H9 (cell line): Measurements from ENCODE around the gene MRI1. TPM values are rescaled to one million over a fixed set of nuclear protein-coding genes. Genes with fewer than 3 reads are reported as not detected.

Experiments
- DNase-seq: peaks from one replicate; pipeline ENCODE4 v3.0.0-alpha.2; 2017
- H2AFZ ChIP-seq: one replicate; pipeline ENCODE4 v1.6.1; 2013; ENCODE audit warnings: mild to moderate bottlenecking, low read length, control low read depth, moderate library complexity
- H2AK5ac ChIP-seq: 2 replicates; pipeline ENCODE4 v1.6.1; 2013; ENCODE audit warnings: low read length, control low read depth, mixed read lengths; ENCODE audit not compliant: insufficient read length
- H2BK120ac ChIP-seq: one replicate; pipeline ENCODE4 v1.6.1; 2013; ENCODE audit warnings: low read depth, mild to moderate bottlenecking, low read length, control low read depth, inconsistent platforms; ENCODE audit not compliant: poor library complexity, severe bottlenecking
- H2BK12ac ChIP-seq: 2 replicates; pipeline ENCODE4 v1.6.1; 2013; ENCODE audit warnings: low read length, control low read depth, mixed read lengths, low read depth; ENCODE audit not compliant: insufficient read length
- H2BK15ac ChIP-seq: 2 replicates; pipeline ENCODE4 v1.6.1; 2013; ENCODE audit warnings: low read depth, low read length, control low read depth
- H2BK20ac ChIP-seq: one replicate; pipeline ENCODE4 v1.6.1; 2013; ENCODE audit warnings: low read depth, mild to moderate bottlenecking, low read length, control low read depth, inconsistent platforms; ENCODE audit not compliant: poor library complexity, severe bottlenecking
- H2BK5ac ChIP-seq: 2 replicates; pipeline ENCODE4 v1.6.1; 2013; ENCODE audit warnings: low read length, control low read depth, mixed read lengths; ENCODE audit not compliant: insufficient read length
- H3K14ac ChIP-seq: 2 replicates; pipeline ENCODE4 v1.6.1; 2013; ENCODE audit warnings: low read length, control low read depth; ENCODE audit not compliant: insufficient read depth
- H3K18ac ChIP-seq: 2 replicates; pipeline ENCODE4 v1.6.1; 2013; ENCODE audit warnings: low read depth, mild to moderate bottlenecking, mixed read lengths, low read length, control low read depth; ENCODE audit not compliant: insufficient read length
- H3K23ac ChIP-seq: 2 replicates; pipeline ENCODE4 v1.6.1; 2013; ENCODE audit warnings: low read length, control low read depth, mixed read lengths, low read depth; ENCODE audit not compliant: insufficient read length
- H3K23me2 ChIP-seq: 2 replicates; pipeline ENCODE4 v1.6.1; 2013; ENCODE audit warnings: low read depth, mild to moderate bottlenecking, mixed read lengths, low read length, control low read depth; ENCODE audit not compliant: insufficient read length, poor library complexity, severe bottlenecking
- H3K27ac ChIP-seq: 2 replicates; pipeline ENCODE4 v1.5.1; 2013; ENCODE audit warnings: low read length, control low read depth, mixed read lengths, low read depth; ENCODE audit not compliant: insufficient read length
- H3K27me3 ChIP-seq: 2 replicates; pipeline ENCODE4 v1.6.1; 2013; ENCODE audit warnings: low read length, control low read depth, inconsistent platforms; ENCODE audit not compliant: insufficient read depth
- H3K4ac ChIP-seq: 2 replicates; pipeline ENCODE4 v1.6.1; 2013; ENCODE audit warnings: low read depth, mild to moderate bottlenecking, control low read depth, inconsistent platforms, low read length, moderate library complexity
- H3K4me1 ChIP-seq: 2 replicates; pipeline ENCODE4 v1.6.1; 2013; ENCODE audit warnings: low read length, control low read depth, inconsistent platforms; ENCODE audit not compliant: insufficient read depth
- H3K4me2 ChIP-seq: 2 replicates; pipeline ENCODE4 v1.6.1; 2013; ENCODE audit warnings: low read length, control low read depth, mixed read lengths; ENCODE audit not compliant: insufficient read length, insufficient read depth
- H3K56ac ChIP-seq: 2 replicates; pipeline ENCODE4 v1.6.1; 2013; ENCODE audit warnings: low read depth, mild to moderate bottlenecking, mixed read lengths, low read length, control low read depth; ENCODE audit not compliant: insufficient read length
- H3K79me1 ChIP-seq: 2 replicates; pipeline ENCODE4 v1.6.1; 2013; ENCODE audit warnings: low read depth, mild to moderate bottlenecking, moderate library complexity, low read length, control low read depth, inconsistent platforms; ENCODE audit not compliant: insufficient read depth, poor library complexity, severe bottlenecking
- H3K79me2 ChIP-seq: 2 replicates; pipeline ENCODE4 v1.6.1; 2013; ENCODE audit warnings: low read length, control low read depth, inconsistent platforms; ENCODE audit not compliant: insufficient read depth
- H3K9ac ChIP-seq: 2 replicates; pipeline ENCODE4 v1.6.1; 2013; ENCODE audit warnings: low read length, control low read depth, mixed read lengths; ENCODE audit not compliant: insufficient read length; ENCODE audit errors: extremely low read depth
- H3K9me3 ChIP-seq: one replicate; pipeline ENCODE4 v1.6.1; 2013; ENCODE audit warnings: low read depth, low read length, inconsistent platforms; ENCODE audit not compliant: control insufficient read depth
- H3T11ph ChIP-seq: one replicate; pipeline ENCODE4 v1.6.1; 2013; ENCODE audit warnings: mild to moderate bottlenecking, low read length, control low read depth, inconsistent platforms
- H4K20me1 ChIP-seq: one replicate; pipeline ENCODE4 v1.6.1; 2013; ENCODE audit not compliant: control insufficient read depth, insufficient read length, insufficient read depth
- H4K5ac ChIP-seq: 2 replicates; pipeline ENCODE4 v1.6.1; 2013; ENCODE audit warnings: low read depth, mild to moderate bottlenecking, mixed read lengths, low read length, control low read depth; ENCODE audit not compliant: insufficient read length
- H4K8ac ChIP-seq: replicated peaks from 2 replicates; pipeline ENCODE4 v1.6.1; 2013; ENCODE audit warnings: low read length, control low read depth, mixed read lengths, low read depth; ENCODE audit not compliant: insufficient read length
- H4K91ac ChIP-seq: 2 replicates; pipeline ENCODE4 v1.6.1; 2013; ENCODE audit warnings: low read depth, mild to moderate bottlenecking, moderate library complexity, mixed read lengths, low read length, control low read depth; ENCODE audit not compliant: insufficient read length
- H3K27ac Mint-ChIP-seq, 3 experiments: 2 replicates in 2 of 3; 3 replicates in 1 of 3; pipeline ENCODE4 v1.8.0; 2020 to 2021; ENCODE audit warnings: mixed read lengths in 3 of 3, mild to moderate bottlenecking in 1 of 3, moderate library complexity in 1 of 3
- H3K27me3 Mint-ChIP-seq: 2 replicates; pipeline ENCODE4 v1.8.0; 2021; ENCODE audit warnings: low read depth, mild to moderate bottlenecking, moderate library complexity, mixed read lengths
- H3K36me3 Mint-ChIP-seq, 3 experiments: 2 replicates in 2 of 3; 3 replicates in 1 of 3; pipeline ENCODE4 v1.8.0; 2020 to 2021; ENCODE audit warnings: low read depth in 3 of 3, mixed read lengths in 3 of 3; ENCODE audit not compliant: insufficient read depth in 1 of 3
- H3K4me1 Mint-ChIP-seq, 2 experiments: 2 replicates each; pipeline ENCODE4 v1.8.0; 2020; ENCODE audit warnings: mixed read lengths in 2 of 2
- H3K4me3 Mint-ChIP-seq, 2 experiments: 2 replicates in 1 of 2; 3 replicates in 1 of 2; pipeline ENCODE4 v1.8.0; 2020 to 2021; ENCODE audit warnings: mild to moderate bottlenecking in 2 of 2, mixed read lengths in 2 of 2, moderate library complexity in 1 of 2
- H3K9me3 Mint-ChIP-seq, 2 experiments: 2 replicates in 1 of 2; 3 replicates in 1 of 2; pipeline ENCODE4 v1.8.0; 2020; ENCODE audit warnings: mild to moderate bottlenecking in 2 of 2, mixed read lengths in 2 of 2, moderate library complexity in 1 of 2
- WGBS: extraction: QIAGEN DNeasy Blood & Tissue Kit; methylation state at CpG from one replicate; pipeline ENCODE4 v1.1.7; 2013; ENCODE audit warnings: missing lambda C conversion rate, low lambda C conversion rate, mixed read lengths; ENCODE audit not compliant: insufficient read length; ENCODE audit errors: extremely low coverage; 5-methylcytosine and 5-hydroxymethylcytosine counted together
- total RNA-seq: library from RNA; stranded (reverse); gene quantifications from 2 replicates; pipeline ENCODE4 v1.2.1, GENCODE V29; 2021
- TF ChIP-seq, protein P1 (sequence below): fragments of 200-600 bp; sonication (generic); conservative IDR thresholded peaks from 3 replicates; pipeline ENCODE4 v1.8.0; 2021; ENCODE audit warnings: antibody characterized with exemption, mild to moderate bottlenecking

MRI1 gene
- total RNA-seq, 1 experiment from 2014 or later = 19.5 TPM

DNA sequence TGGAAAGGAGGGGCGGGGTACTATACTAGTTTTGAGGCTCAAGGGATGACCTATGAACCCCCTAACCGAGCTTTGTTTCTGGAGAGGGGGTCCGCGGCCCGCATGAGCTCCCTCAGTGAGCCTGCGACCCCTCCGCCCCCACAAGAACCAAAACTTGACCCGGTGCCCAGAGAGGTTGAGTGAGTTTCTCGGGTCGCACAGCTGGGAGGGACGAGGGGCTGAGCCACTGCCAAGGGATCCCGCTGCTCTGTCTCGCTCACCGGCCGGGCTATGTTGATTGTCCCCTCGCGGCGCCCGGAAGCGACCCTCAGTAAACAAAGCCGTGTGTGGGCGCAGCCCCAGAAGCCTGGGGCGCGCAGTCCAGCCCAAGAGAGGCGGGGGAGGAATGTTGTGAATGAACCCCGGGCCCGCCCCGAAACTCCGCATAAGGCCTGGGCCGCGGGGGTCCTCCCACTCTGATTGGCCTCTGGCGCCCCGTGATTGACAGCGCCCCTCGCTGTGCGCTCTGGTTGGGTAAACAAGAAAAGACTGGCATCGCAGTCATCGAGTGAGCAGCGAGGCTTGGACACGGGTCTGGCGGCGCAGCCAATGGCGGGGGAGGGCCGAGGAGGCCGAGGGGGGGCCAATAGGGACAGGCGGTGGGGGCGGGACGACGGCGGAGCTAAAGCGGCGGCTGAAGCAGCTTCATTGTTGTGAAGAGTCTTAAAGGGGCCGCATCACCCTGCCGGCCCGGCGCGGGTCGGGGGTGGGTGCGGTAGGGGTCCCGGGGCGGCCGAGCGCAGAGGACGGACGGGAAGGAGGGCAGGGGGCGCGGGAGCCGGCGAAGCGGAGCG is 30.7 kb downstream of the MRI1 start, which contains the start of gene ZSWIM4:
Gene ZSWIM4 (plus strand): TSS at position 687 of the 833 bp plus-strand sequence. CDS start 206 bp downstream, outside the sequence.
- DNase-seq = peak; percentile 100

More for the DNA sequence above, 30.7 kb downstream of the MRI1 start, which contains the start of gene ZSWIM4:
- Mint-ChIP-seq H3K27ac (peak within 1 kb of the TSS; percentile 90 to 94 (median 93)), H3K4me3 (peak within 1 kb of the TSS; percentile 89 to 97), H3K9me3 (no peaks in the 10 kb centered on the region), H3K36me3 (peaks cover 0 to 11% (median 8%) of the 10 kb centered on the region in 3 experiments; a peak in 5 of 7 replicates), H3K27me3 (no peaks in the 10 kb centered on the region), H3K4me1 (peaks cover 15 to 17% of the 10 kb centered on the region in 2 experiments)
- H3K4ac ChIP-seq = no peak within 1 kb of the TSS; the same call in 1 of the 2 replicates
- H3K4me1 ChIP-seq = no peaks in the 10 kb centered on the region
- H3K9me3 ChIP-seq = no peaks in the 10 kb centered on the region
- no peak within 1 kb of the TSS for H4K5ac ChIP-seq
- TF ChIP-seq, protein P1, sequence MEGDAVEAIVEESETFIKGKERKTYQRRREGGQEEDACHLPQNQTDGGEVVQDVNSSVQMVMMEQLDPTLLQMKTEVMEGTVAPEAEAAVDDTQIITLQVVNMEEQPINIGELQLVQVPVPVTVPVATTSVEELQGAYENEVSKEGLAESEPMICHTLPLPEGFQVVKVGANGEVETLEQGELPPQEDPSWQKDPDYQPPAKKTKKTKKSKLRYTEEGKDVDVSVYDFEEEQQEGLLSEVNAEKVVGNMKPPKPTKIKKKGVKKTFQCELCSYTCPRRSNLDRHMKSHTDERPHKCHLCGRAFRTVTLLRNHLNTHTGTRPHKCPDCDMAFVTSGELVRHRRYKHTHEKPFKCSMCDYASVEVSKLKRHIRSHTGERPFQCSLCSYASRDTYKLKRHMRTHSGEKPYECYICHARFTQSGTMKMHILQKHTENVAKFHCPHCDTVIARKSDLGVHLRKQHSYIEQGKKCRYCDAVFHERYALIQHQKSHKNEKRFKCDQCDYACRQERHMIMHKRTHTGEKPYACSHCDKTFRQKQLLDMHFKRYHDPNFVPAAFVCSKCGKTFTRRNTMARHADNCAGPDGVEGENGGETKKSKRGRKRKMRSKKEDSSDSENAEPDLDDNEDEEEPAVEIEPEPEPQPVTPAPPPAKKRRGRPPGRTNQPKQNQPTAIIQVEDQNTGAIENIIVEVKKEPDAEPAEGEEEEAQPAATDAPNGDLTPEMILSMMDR = no peak
- H3T11ph ChIP-seq = no peak within 1 kb of the TSS
- no peak within 1 kb of the TSS for H2BK120ac ChIP-seq
- H4K8ac ChIP-seq = no peak within 1 kb of the TSS
- peak within 1 kb of the TSS; percentile 11 for H2BK12ac ChIP-seq
- H2AFZ ChIP-seq = no peak within 1 kb of the TSS
- peak within 1 kb of the TSS; percentile 67 for H3K9ac ChIP-seq
- H2AK5ac ChIP-seq = no peak within 1 kb of the TSS
- peak within 1 kb of the TSS; percentile 72 for H3K18ac ChIP-seq
- H3K4me2 ChIP-seq = peak within 1 kb of the TSS; percentile 83
- H3K23me2 ChIP-seq = peaks cover 5% of the 10 kb centered on the region
- no peak within 1 kb of the TSS for H4K91ac ChIP-seq
- no peak within 1 kb of the TSS for H3K27ac ChIP-seq
- H3K79me1 ChIP-seq = no peaks in the 10 kb centered on the region
- no peak within 1 kb of the TSS for H3K56ac ChIP-seq
- H3K14ac ChIP-seq = peak within 1 kb of the TSS; percentile 72
- H3K79me2 ChIP-seq = no peaks in the 10 kb centered on the region
- WGBS = no CpG with 5 or more reads among the region's 71 CpGs
- no peak within 1 kb of the TSS for H2BK5ac ChIP-seq
- H3K23ac ChIP-seq = no peak within 1 kb of the TSS
- no peaks in the 10 kb centered on the region for H3K27me3 ChIP-seq
- no peak within 1 kb of the TSS; the same call in 1 of the 2 replicates for H2BK15ac ChIP-seq
- no peak within 1 kb of the TSS for H2BK20ac ChIP-seq
- no peaks in the 10 kb centered on the region for H4K20me1 ChIP-seq
